ENCODE data around the gene ZNF493.

DNA sequence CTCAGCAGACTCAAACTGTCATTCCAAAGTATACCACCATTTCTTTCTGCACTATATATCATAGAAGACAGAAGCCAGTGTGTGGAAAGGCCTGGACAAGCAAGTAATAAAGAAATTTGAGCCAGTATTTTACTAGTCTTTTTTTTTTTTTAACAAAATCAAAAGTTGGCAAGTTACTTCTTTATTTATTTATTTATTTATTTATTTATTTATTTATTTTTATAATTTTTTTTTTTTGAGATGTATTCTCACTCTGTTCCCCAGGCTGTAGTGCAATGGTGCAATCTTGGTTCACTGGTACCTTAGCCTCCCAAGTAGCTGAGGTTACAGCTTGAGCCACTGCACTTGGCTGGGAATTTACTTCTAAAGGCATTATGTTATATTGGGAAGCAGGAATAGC lies 25.3 kb downstream of the ZNF493 start:
- TF ChIP-seq YY1 (IDR thresholded peaks at IDR 0.05; ENCODE audit: insufficient read depth, insufficient read length) (no peak), ZNF274 (IDR thresholded peaks at IDR 0.05; ENCODE audit: low read depth, low read length) (no peak)

Measured in NT2/D1 (cell line).